Dendritic cell treated with granulocyte-macrophage colony-stimulating factor and Interleukin-4, amounts not matched to agents 40 ng/mL and 50 ng/mL, for 4 days (primary cell): ENCODE results near the gene CCDC6.
A peak's percentile ranks its signal among the peaks of the same experiment; 100 is the strongest.

ENCODE experiments used
- H3K27ac Mint-ChIP-seq: one replicate; pipeline ENCODE4 v1.8.0; 2022; ENCODE audit warnings: mild to moderate bottlenecking, mixed read lengths
- H3K27me3 Mint-ChIP-seq: one replicate; pipeline ENCODE4 v1.8.0; 2022; ENCODE audit warnings: mild to moderate bottlenecking, mixed read lengths
- H3K36me3 Mint-ChIP-seq: one replicate; pipeline ENCODE4 v1.8.0; 2022; ENCODE audit warnings: low read depth, mixed read lengths
- H3K4me1 Mint-ChIP-seq: one replicate; pipeline ENCODE4 v1.8.0; 2022; ENCODE audit warnings: low read depth, mixed read lengths
- H3K4me3 Mint-ChIP-seq: one replicate; pipeline ENCODE4 v1.8.0; 2022; ENCODE audit warnings: mild to moderate bottlenecking, moderate library complexity, mixed read lengths
- H3K9me3 Mint-ChIP-seq: one replicate; pipeline ENCODE4 v1.8.0; 2022; ENCODE audit warnings: mixed read lengths
- intact Hi-C: fragments of 100-400 bp; cut with micrococcal nuclease; formaldehyde crosslinking; loops from one replicate; pipeline ENCODE4 v1.15.0; 2022

Gene CCDC6

GRCh38 chr10:59917922-59918321 is 11.6 kb upstream of the CCDC6 start:
- Mint-ChIP-seq H3K36me3 (peaks cover 12% of the 10 kb centered on the region), H3K4me1 (peaks cover 10% of the 10 kb centered on the region), H3K9me3 (peaks cover 29% of the 10 kb centered on the region), H3K27ac (no peak overlapping the region), H3K4me3 (no peak overlapping the region), H3K27me3 (peaks cover 1% of the 10 kb centered on the region)
- intact Hi-C loops = no loop called here

DNA sequence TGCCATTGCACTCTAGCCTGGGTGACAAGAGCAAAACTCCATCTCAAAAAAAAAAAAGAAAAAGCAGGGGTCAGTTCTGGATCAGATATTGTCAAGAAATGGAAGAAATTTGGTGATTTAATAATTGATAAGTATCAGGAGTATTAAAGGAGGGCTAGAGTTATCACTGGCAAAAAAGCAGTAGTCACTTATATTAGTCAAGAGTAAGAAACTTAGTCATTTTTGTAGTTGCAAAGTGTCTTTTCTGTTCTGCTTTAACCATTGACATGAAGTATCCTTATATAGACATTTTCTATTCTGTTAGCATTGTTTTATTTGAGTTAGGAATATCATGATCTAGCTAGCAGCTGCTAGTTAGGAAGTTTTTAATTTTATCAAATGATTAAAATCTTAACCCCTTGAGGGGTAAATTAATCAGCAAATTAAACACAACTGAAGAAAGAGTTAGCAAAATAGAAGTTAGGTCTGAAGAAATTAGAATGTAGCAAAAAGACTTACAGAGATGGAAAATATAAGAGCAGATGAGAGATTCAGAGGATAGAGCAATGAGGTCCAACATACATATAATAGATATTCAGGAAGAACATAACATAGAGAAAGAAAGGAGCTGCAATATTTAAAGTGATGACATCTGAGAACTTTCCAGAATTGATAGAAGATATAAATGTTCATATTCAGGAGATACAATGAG is 7.3 kb upstream of the CCDC6 start:
- Mint-ChIP-seq H3K27ac (peak overlapping the region; percentile 44), H3K9me3 (peaks cover 17% of the 10 kb centered on the region), H3K4me1 (peaks cover 10% of the 10 kb centered on the region), H3K36me3 (peaks cover 6% of the 10 kb centered on the region), H3K27me3 (peaks cover 1% of the 10 kb centered on the region), H3K4me3 (no peak overlapping the region)
- intact Hi-C loops = no loop called here

DNA sequence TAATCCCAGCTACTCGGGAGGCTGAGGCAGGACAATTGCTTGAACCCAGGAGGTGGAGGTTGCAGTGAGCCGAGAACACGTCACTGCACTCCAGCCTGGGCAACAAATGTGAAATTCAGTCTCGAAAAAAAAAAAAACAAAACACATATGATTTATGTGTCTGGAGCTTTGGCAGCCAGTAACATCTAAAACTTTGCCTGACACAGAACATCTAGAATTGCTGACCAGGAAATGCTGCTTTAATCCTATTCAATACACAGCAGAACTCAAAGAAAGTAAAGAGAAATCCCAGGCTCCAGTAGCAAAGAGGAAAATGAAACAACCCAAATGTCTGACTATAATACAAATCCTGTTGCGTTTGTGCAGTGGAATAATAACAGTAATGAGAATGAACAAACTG is 4.5 kb upstream of the CCDC6 start:
- Mint-ChIP-seq H3K27ac (no peak overlapping the region), H3K4me3 (no peak overlapping the region), H3K27me3 (no peaks in the 10 kb centered on the region), H3K9me3 (peaks cover 17% of the 10 kb centered on the region), H3K4me1 (peaks cover 28% of the 10 kb centered on the region), H3K36me3 (peaks cover 6% of the 10 kb centered on the region)
- intact Hi-C loops = no loop called here

DNA sequence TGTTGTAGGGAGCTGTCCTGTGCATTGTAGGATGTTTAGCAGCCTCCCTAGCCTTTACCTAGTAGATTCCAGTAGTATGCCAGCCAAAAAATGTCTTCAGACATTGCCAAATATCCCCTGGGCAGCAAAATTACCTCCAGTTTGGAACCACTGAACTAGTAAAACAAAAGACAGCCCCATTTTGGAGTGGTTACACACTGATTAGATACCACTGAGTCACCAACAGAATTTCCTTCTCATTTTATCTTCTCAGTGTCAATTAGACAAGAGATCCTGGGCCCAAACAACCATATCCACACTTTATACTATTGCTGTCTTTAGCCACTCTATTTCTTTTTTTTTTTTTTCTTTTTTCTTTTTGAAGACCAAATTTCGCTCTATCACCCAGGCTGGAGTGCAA is 3.5 kb upstream of the CCDC6 start:
- Mint-ChIP-seq H3K4me1 (peaks cover 34% of the 10 kb centered on the region), H3K36me3 (peaks cover 15% of the 10 kb centered on the region), H3K4me3 (no peak overlapping the region), H3K9me3 (peaks cover 17% of the 10 kb centered on the region), H3K27ac (no peak overlapping the region), H3K27me3 (no peaks in the 10 kb centered on the region)
- intact Hi-C loops = loop anchor here (5.0 kb wide), 1 partner anchor 38 kb away; no protein-coding TSS in a partner anchor

DNA sequence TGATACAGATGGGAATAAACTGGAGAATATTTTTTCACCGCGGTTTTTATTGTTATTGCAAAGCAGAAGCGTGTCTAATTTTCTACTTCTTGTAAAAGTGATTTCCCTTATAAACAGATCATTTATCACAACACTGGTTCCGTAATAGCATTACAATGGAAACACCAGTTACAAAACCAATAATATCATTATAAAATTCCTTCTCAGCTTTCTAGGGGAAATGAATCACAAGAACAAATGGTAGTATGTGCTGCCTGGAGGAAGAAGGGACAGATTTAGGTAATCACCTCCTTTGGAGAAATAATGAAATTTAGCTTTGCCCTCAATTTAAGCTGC is 2.4 kb upstream of the CCDC6 start:
- Mint-ChIP-seq H3K27ac (peak overlapping the region; percentile 88), H3K36me3 (peaks cover 17% of the 10 kb centered on the region), H3K9me3 (peaks cover 11% of the 10 kb centered on the region), H3K4me1 (peaks cover 43% of the 10 kb centered on the region), H3K4me3 (peak overlapping the region; percentile 71), H3K27me3 (no peaks in the 10 kb centered on the region)
- intact Hi-C loops = loop anchor here (1.0 to 5.0 kb wide), 2 partner anchors 36 to 123 kb away; no protein-coding TSS in a partner anchor

GRCh38 chr10:59907918-59908807 is 1.8 kb upstream of the CCDC6 start:
- H3K27me3 Mint-ChIP-seq = no peaks in the 10 kb centered on the region
- peak overlapping the region; percentile 88 for H3K27ac Mint-ChIP-seq
- peaks cover 5% of the 10 kb centered on the region for H3K9me3 Mint-ChIP-seq
- peaks cover 43% of the 10 kb centered on the region for H3K4me1 Mint-ChIP-seq
- peaks cover 15% of the 10 kb centered on the region for H3K36me3 Mint-ChIP-seq
- peak overlapping the region; percentile 71 for H3K4me3 Mint-ChIP-seq
- intact Hi-C loops = loop anchor here (1.0 to 5.0 kb wide), 3 partner anchors 15 to 123 kb away; no protein-coding TSS in a partner anchor

- H3K36me3 Mint-ChIP-seq = peaks cover 22% of the 10 kb centered on the region
These were observed 1.2 kb upstream of the CCDC6 start for GRCh38 chr10:59907537-59907917.

GRCh38 chr10:59905731-59906416 is 482 bp downstream of the CCDC6 start:
- Mint-ChIP-seq H3K36me3 (peaks cover 33% of the 10 kb centered on the region), H3K4me3 (peak overlapping the region; percentile 99), H3K4me1 (peaks cover 57% of the 10 kb centered on the region), H3K27ac (peak overlapping the region; percentile 87), H3K9me3 (no peaks in the 10 kb centered on the region), H3K27me3 (no peaks in the 10 kb centered on the region)
- intact Hi-C loops = loop anchor here (2.0 to 5.0 kb wide), 3 partner anchors 13 to 34 kb away; no protein-coding TSS in a partner anchor

More at GRCh38 chr10:59907537-59907917, 1.2 kb upstream of the CCDC6 start:
- Mint-ChIP-seq H3K27me3 (no peaks in the 10 kb centered on the region), H3K4me3 (no peak overlapping the region), H3K9me3 (no peaks in the 10 kb centered on the region), H3K4me1 (peaks cover 47% of the 10 kb centered on the region), H3K27ac (peak overlapping the region; percentile 88)
- intact Hi-C loops = loop anchor here (2.0 to 5.0 kb wide), 2 partner anchors 15 to 35 kb away; no protein-coding TSS in a partner anchor

- no peaks in the 10 kb centered on the region for H3K27me3 Mint-ChIP-seq
- H3K36me3 Mint-ChIP-seq = peaks cover 39% of the 10 kb centered on the region
- H3K27ac Mint-ChIP-seq = peak overlapping the region; percentile 87
- intact Hi-C loops = loop anchor here (2.0 to 5.0 kb wide), 2 partner anchors 20 to 33 kb away; no protein-coding TSS in a partner anchor
- peaks cover 64% of the 10 kb centered on the region for H3K4me1 Mint-ChIP-seq
- H3K4me3 Mint-ChIP-seq = peak overlapping the region; percentile 99
- H3K9me3 Mint-ChIP-seq = no peaks in the 10 kb centered on the region
These were observed 1.2 kb downstream of the CCDC6 start for GRCh38 chr10:59905066-59905730.

DNA sequence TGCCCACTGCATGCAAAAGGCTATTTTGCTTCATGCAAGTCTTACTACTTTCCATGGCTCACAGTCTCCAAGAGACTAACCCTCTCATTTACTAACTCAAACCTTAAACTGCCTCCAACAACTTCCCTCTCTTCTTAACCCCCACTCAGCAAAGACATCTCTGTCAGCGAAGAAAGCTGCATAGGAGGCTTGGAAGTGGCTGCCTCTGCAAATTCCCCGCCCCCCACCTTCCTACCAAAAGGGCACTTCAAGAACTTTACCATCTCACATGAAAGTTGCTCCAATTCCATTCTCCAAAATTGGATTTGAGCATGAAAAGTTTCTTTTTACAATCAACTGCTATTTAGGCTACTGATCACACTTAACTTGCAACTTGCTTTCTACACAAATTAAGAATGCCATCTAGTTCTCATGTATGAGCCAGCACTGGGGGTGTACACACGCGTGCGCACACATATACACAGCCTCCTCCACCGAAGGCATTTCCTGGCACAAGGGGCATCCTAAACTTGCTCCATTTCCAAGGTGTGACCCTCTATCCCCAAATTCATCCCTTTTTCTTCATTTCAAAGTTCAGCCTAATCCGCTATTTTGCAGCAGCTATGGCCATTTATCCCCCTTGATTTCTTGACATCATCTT is 1.8 kb downstream of the CCDC6 start:
- peaks cover 71% of the 10 kb centered on the region for H3K4me1 Mint-ChIP-seq
- peak overlapping the region; percentile 87 for H3K27ac Mint-ChIP-seq
- intact Hi-C loops = loop anchor here (2.0 to 5.0 kb wide), 2 partner anchors 20 to 32 kb away; no protein-coding TSS in a partner anchor
- peaks cover 46% of the 10 kb centered on the region for H3K36me3 Mint-ChIP-seq
- H3K9me3 Mint-ChIP-seq = no peaks in the 10 kb centered on the region
- H3K4me3 Mint-ChIP-seq = peak overlapping the region; percentile 99
- H3K27me3 Mint-ChIP-seq = no peaks in the 10 kb centered on the region

GRCh38 chr10:59903871-59904270 is 2.5 kb downstream of the CCDC6 start:
- Mint-ChIP-seq H3K9me3 (no peaks in the 10 kb centered on the region), H3K36me3 (peaks cover 47% of the 10 kb centered on the region), H3K27me3 (no peaks in the 10 kb centered on the region), H3K4me1 (peaks cover 78% of the 10 kb centered on the region), H3K4me3 (peak overlapping the region; percentile 99), H3K27ac (peak overlapping the region; percentile 87)
- intact Hi-C loops = loop anchor here (2.0 kb wide), 1 partner anchor 19 kb away; no protein-coding TSS in a partner anchor

DNA sequence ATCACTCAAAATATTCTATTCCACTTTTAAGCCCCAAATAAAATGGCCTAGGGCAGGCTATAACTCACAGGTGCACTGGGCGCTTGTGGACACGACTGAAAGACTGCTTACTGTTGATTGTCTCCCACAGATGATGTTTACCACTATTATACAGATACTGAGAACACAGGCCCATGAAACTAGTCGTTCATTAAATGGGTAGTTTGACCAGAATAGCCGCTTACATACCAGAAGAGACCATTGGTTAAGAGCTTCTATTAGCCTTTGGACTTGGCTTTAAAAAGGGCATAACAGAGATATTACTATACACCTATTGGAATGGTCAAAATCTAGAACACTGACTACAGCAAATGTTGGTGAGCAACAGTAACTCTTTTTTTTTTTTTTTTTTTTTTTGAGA is 4.3 kb downstream of the CCDC6 start:
- peak overlapping the region; percentile 53 for H3K27ac Mint-ChIP-seq
- no peaks in the 10 kb centered on the region for H3K27me3 Mint-ChIP-seq
- H3K36me3 Mint-ChIP-seq = peaks cover 54% of the 10 kb centered on the region
- peaks cover 77% of the 10 kb centered on the region for H3K4me1 Mint-ChIP-seq
- no peaks in the 10 kb centered on the region for H3K9me3 Mint-ChIP-seq
- intact Hi-C loops = no loop called here
- no peak overlapping the region for H3K4me3 Mint-ChIP-seq

DNA sequence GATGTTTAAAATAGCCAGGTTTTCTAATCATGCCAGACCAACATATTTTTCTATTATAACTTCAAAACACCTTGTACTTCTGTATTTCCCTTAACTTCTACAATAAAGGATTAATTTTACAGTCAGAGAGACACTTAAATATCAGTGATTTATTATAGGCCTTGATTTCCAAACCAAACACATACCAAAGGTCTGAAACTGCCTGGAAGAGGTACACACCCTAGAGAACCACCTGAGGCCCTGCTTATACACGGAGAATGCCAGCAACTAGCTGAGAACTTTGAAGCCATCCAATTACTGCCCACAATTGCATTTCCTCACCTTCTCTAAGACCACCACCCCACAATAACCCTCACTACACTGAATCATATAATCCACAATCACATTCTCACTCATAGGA is 4.9 kb downstream of the CCDC6 start:
- peak overlapping the region; percentile 53 for H3K27ac Mint-ChIP-seq
- no peaks in the 10 kb centered on the region for H3K9me3 Mint-ChIP-seq
- intact Hi-C loops = no loop called here
- H3K27me3 Mint-ChIP-seq = no peaks in the 10 kb centered on the region
- H3K4me1 Mint-ChIP-seq = peaks cover 78% of the 10 kb centered on the region
- H3K36me3 Mint-ChIP-seq = peaks cover 54% of the 10 kb centered on the region
- H3K4me3 Mint-ChIP-seq = no peak overlapping the region
